Activated CD8-positive, alpha-beta memory T cell treated with anti-CD3 and anti-CD28 coated beads for 1 hour (primary cell): Measurements from ENCODE around the gene OGFOD1.

Experiments used
- DNase-seq, 2 donors: peaks; one replicate each; pipeline ENCODE4 v3.0.0-alpha.2; 2020; ENCODE audit warnings: low read depth in 1 of 2; ENCODE audit errors: extremely low read depth in 1 of 2

The OGFOD1 gene

DNA sequence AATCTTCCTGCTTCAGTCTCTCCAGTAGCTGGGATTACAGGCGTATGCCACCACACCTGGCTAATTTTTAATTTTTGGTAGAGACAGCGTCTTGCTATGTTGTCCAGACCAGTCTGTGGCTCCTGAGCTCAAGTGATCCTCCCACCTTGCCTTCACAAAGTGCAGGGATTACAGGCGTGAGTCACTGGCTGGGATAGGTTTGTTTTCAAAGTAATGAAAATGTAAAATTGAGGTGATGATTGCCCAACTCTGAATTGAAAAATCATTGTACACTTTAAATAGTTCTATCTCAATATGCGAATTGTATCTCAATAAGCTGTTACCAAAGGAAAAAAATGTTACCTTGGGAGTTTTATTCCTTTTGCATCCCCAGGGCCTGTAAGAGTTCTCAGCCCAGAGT is 24.8 kb upstream of the OGFOD1 start:
- DNase-seq: no peak

GRCh38 chr16:56428091-56428490 is 23.3 kb upstream of the OGFOD1 start:
- no peak for DNase-seq

DNA sequence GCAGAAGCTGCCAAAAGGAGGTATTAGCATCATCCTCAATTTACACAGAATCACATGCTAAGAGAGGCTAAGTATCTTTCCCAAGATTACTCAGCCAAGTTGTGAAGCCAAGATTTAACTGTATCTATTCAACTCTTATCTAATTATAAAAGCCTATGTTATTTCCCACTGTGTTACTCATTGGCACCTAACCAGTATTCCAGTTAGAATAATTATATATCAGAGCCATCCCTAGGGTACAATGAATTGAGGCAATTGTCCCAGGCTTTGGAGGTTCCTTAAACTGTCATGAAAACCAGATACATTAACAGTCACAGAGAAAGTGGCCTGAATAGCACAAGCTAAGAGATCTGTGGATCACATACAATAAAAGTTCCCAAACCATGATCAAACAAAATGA is 15.1 kb upstream of the OGFOD1 start:
- DNase-seq: no peak

DNA sequence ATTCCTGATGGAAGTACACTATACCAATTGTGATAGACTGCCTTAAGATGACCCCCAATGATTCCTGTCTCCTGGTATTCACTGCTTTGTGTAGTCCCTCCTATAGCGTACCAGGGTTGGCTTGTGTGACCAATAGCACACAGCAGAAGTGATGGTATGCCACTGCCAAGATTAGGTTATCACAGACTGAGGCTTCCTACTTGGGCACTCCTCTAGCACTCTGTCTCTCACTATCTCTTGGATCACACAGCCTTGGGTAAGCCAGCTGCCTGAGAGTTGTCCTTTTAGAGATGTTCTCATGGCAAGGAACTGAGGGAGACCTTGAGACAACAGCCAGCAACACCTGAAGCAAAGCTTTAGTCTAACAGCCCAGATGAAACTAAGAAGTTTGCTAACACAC is 13.3 kb upstream of the OGFOD1 start:
- no peak for DNase-seq

GRCh38 chr16:56447286-56447685 is 4.1 kb upstream of the OGFOD1 start:
- DNase-seq: no peak

GRCh38 chr16:56448005-56448404 is 3.3 kb upstream of the OGFOD1 start:
- no peak for DNase-seq

- no peak for DNase-seq
These were observed 924 bp upstream of the OGFOD1 start for GRCh38 chr16:56450275-56450985.

DNA sequence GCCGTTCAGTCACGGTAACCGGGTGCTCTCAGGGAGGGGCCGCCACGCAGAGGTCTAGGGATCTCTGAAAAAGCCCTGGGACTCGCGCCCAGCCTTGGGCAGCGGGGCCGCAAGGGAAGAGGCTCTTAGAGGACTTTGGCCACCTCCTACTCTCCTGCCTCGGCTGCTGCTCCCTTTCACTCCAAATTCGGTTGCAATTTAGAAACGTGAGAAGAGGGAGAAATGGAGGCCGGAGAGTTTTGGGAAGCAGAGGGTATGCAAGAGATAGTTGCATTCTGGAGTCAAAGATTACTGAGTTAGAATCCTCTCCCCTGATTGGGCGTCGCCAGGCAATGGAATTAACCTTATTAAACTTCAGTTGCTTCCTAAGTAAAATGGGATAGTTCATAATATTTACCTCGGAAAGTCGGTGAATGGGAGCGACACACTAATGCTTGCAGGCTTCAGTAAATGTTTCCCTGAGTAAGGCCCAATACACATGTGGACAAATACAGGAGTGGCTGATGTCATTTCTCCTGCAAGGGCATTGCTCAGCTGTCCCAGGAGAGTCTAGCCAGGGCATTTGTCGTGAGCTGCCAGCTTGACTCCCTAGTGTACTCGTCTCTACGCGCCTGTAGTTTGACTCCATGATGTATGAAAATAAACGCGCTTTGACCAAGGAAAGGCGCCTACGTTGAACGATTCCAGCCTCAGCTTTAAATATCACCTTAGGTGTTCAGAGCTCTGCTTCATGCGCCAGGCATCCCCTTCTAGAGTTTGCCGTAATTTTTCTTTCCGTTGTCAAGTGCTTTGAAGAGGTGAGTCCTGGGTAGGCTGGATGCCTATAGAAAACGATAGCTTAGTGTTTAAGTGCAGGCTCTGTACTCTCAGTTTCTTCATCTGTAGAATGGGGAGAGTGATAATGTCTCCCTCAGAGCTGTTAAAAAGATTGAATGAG is 667 bp downstream of the OGFOD1 start:
- no peak for DNase-seq

GRCh38 chr16:56457927-56458470 is 6.6 kb downstream of the OGFOD1 start:
- no peak for DNase-seq

DNA sequence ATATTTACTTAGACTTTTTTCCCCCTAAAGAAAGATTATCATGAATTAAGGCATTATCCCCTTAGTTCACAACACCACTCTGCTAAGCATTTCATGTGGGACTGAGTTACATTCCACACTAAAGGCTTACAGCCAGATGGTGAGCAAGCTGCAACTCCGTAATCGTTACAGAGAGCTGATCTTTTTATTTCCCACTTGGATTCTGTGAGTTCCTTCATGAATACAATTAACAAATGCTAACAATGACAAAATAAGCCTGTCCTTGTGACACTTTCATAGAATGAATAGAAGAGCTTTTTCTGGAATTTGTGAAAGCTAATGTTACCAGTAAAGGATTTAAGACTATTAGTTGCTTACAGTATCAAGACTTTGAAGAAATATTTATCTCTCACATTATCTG is 8.7 kb downstream of the OGFOD1 start:
- no peak for DNase-seq

- no peak for DNase-seq
These were observed 10.9 kb downstream of the OGFOD1 start for GRCh38 chr16:56462064-56462796.

DNA sequence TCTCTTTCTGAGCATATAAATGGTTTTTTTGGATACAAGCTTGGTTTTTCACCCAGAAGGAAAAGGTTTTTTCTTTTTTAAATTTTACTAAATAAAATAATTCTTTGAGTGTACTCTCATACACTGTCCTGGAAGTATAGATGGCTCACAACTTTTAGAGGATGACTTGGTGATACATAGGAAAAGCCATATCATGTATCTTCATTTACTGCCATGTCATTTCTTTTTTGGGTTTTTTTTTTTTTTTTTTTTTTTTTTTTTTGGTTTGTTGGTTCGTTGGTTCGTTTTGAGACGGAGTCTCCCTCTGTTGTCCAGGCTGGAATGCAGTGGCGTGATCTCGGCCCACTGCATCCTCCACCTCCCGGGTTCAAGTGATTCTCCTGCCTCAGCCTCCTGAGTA is 11.8 kb downstream of the OGFOD1 start:
- DNase-seq: no peak

GRCh38 chr16:56466344-56466743 is 15.0 kb downstream of the OGFOD1 start:
- no peak for DNase-seq

GRCh38 chr16:56468800-56469199 is 17.4 kb downstream of the OGFOD1 start:
- no peak for DNase-seq

GRCh38 chr16:56469748-56470147 is 18.4 kb downstream of the OGFOD1 start:
- no peak for DNase-seq

GRCh38 chr16:56470232-56470631 is 18.9 kb downstream of the OGFOD1 start:
- DNase-seq: no peak

DNA sequence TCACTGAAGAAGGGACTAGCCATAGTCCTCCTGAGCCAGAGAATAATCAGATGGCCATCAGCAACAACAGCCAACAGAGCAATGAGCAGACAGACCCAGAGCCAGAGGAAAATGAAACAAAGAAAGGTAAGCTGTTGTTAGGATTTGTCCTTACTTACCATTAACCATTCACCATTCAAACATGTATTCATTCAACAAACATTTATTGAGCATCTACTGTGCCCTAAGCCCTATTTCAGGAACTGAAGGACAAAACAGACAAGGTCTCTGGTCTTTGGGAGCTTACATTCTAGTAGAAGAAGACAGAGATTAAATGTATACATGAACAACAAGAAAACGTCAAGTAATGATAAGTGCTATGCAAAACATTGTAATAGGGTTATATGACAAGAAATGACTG is 19.3 kb downstream of the OGFOD1 start:
- DNase-seq: no peak

GRCh38 chr16:56475201-56475600 is 23.8 kb downstream of the OGFOD1 start:
- DNase-seq: no peak

DNA sequence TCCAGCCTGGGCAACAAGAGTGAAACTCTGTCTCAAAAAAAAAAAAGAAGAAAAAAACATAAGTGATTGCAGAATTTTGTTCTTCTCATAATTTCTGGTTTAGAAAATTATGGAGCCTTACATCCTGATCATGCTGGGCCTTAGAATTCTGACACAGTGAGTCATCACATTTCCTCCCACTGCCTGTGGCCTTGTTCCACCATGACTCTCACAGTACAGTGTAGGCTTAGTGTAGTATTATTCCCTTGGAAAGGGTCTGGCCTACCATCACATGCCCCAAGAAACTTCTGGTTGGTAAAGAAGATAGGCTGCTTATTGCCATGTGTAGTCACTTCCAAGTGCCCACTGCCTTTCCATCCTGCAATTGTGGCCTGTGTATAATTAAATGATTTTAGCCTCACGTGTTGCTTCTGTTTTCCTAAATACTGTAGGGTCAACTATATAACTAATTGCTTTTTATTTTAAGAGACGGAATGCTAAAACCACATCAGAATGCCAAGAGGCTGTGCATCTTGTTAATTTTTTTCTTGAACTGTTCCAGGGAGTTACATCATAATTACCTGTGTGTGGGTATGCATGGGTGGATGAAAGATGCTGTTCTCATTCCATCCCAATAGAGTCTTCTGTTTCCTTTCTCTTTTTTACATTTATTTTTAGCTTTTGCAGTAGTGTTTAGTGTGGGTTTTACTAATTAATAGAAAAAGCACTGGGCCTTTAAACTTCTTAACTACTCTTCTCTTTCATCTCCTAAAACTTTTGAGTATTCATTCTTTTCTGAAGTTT is 25.9 kb downstream of the OGFOD1 start:
- DNase-seq: no peak

- DNase-seq: no peak
These were observed 27.1 kb downstream of the OGFOD1 start for GRCh38 chr16:56478281-56479049.
